HG03432 (cell line): ENCODE measurements around the gene CLSTN1.
"Not testable (repeated sequence)": the region's sequence is repeated elsewhere in the genome, so short reads cannot be mapped to it uniquely, and the experiment has no call there.

Experiments used
- ATAC-seq: cut with Tn5 transposase; IDR thresholded peaks from one replicate; pipeline ENCODE4 v1.9.1; 2021; ENCODE audit warnings: mild to moderate bottlenecking, moderate library complexity; ENCODE audit not compliant: unreplicated experiment

CLSTN1 gene

GRCh38 chr1:9766759-9767442 lies 56.9 kb downstream of the CLSTN1 start:
- no peak for ATAC-seq

GRCh38 chr1:9764550-9764949 lies 59.2 kb downstream of the CLSTN1 start:
- no peak for ATAC-seq

GRCh38 chr1:9763914-9764313 lies 59.9 kb downstream of the CLSTN1 start:
- ATAC-seq = no peak

GRCh38 chr1:9762446-9762845 lies 61.3 kb downstream of the CLSTN1 start:
- ATAC-seq = not testable (repeated sequence)

- ATAC-seq = no peak
Observed at GRCh38 chr1:9761855-9762254, 61.9 kb downstream of the CLSTN1 start.

GRCh38 chr1:9760824-9761223 lies 62.9 kb downstream of the CLSTN1 start:
- ATAC-seq = no peak

GRCh38 chr1:9759939-9760338 lies 63.8 kb downstream of the CLSTN1 start:
- no peak for ATAC-seq

GRCh38 chr1:9758559-9759121 lies 65.1 kb downstream of the CLSTN1 start:
- ATAC-seq = no peak

- ATAC-seq = no peak
Observed at GRCh38 chr1:9755441-9755995, 68.2 kb downstream of the CLSTN1 start.

GRCh38 chr1:9753121-9753531 lies 70.6 kb downstream of the CLSTN1 start:
- ATAC-seq = no peak

GRCh38 chr1:9751971-9752370 lies 71.8 kb downstream of the CLSTN1 start:
- ATAC-seq = no peak

GRCh38 chr1:9749361-9749760 lies 74.4 kb downstream of the CLSTN1 start:
- no peak for ATAC-seq

GRCh38 chr1:9748391-9748790 lies 75.4 kb downstream of the CLSTN1 start:
- not testable (repeated sequence) for ATAC-seq

- no peak for ATAC-seq
Observed at GRCh38 chr1:9746651-9747050, 77.1 kb downstream of the CLSTN1 start.

- no peak for ATAC-seq
Observed at GRCh38 chr1:9746211-9746610, 77.6 kb downstream of the CLSTN1 start.

- no peak for ATAC-seq
Observed at GRCh38 chr1:9744106-9744799, 79.5 kb downstream of the CLSTN1 start.

GRCh38 chr1:9737671-9738070 lies 86.1 kb downstream of the CLSTN1 start:
- ATAC-seq = no peak

GRCh38 chr1:9737057-9737456 lies 86.7 kb downstream of the CLSTN1 start:
- ATAC-seq = no peak

- ATAC-seq = no peak
Observed at GRCh38 chr1:9736241-9736640, 87.5 kb downstream of the CLSTN1 start.

- no peak for ATAC-seq
Observed at GRCh38 chr1:9735800-9736199, 88.0 kb downstream of the CLSTN1 start.

- no peak for ATAC-seq
Observed at GRCh38 chr1:9733160-9733789, 90.5 kb downstream of the CLSTN1 start.
